Ovary (tissue), 9 donors: ENCODE data around the gene ANXA6. TPM values are rescaled to one million over a fixed set of nuclear protein-coding genes. Genes with fewer than 3 reads are reported as not detected.
A peak's percentile ranks its signal among the peaks of the same experiment; 100 is the strongest.
"Not testable (repeated sequence)": the region's sequence is repeated elsewhere in the genome, so short reads cannot be mapped to it uniquely, and the experiment has no call there.

Source experiments
- DNase-seq, 5 donors: peaks; one replicate each; pipeline ENCODE4 v3.0.0-alpha.2; 2019 to 2020
- H3K27ac ChIP-seq, 2 donors: fragments of 200-600 bp; one replicate each; pipeline versions ENCODE4 v1.5.1 to v1.8.0; 2019 to 2022
- H3K27me3 ChIP-seq: fragments of 200-600 bp; one replicate; pipeline ENCODE4 v1.8.0; 2022
- H3K36me3 ChIP-seq: fragments of 200-600 bp; sonication (generic); one replicate; pipeline ENCODE4 v1.5.1; 2019
- H3K4me1 ChIP-seq: one replicate; pipeline ENCODE4 v1.8.1; 2013; ENCODE audit warnings: mild to moderate bottlenecking, moderate library complexity; ENCODE audit not compliant: insufficient read depth
- H3K4me3 ChIP-seq: fragments of 200-600 bp; sonication (generic); one replicate; pipeline ENCODE4 v1.5.1; 2017
- H3K9me3 ChIP-seq, 2 donors: fragments of 200-600 bp in 1 of 2; sonication (generic) in 1 of 2; one replicate each; pipeline versions ENCODE4 v1.5.1 to v1.8.1; 2013 to 2019; ENCODE audit warnings: mild to moderate bottlenecking in 1 of 2, moderate library complexity in 1 of 2
- EP300 ChIP-seq: sonication (generic); formaldehyde crosslinking; IDR thresholded peaks from one replicate; pipeline ENCODE4 v1.6.1; 2017; ENCODE audit warnings: antibody characterized with exemption
- POLR2A ChIP-seq: fragments of 450-650 bp; IDR thresholded peaks from one replicate; pipeline ENCODE4 v1.6.1; 2017; ENCODE audit warnings: antibody characterized with exemption, mild to moderate bottlenecking, moderate library complexity
- whole genome bisulfite sequencing, 3 donors: extraction: QIAGEN DNeasy Blood & Tissue Kit in 1 of 3; methylation state at CpG; one replicate each; pipeline versions ENCODE4 v1.1.5 to v1.1.7; 2013 to 2017; 5-methylcytosine and 5-hydroxymethylcytosine counted together
- intact Hi-C, 4 donors: fragments of 100-400 bp; cut with DNase I; formaldehyde crosslinking; loops; one replicate each; pipeline versions ENCODE4 v1.11.0 to v1.15.1; 2022 to 2023
- polyA plus RNA-seq, 2 donors: library from polyadenylated mRNA; stranded (reverse); fragments of 200-250 nt in 1 of 2; fragments of 350-450 nt in 1 of 2; fragmentation: Illumina TruSeq in 1 of 2; extraction: RNeasy Lipid Tissue Mini Kit (QIAGEN cat#74804) in 1 of 2; gene quantifications; one replicate each; pipeline ENCODE4 v1.2.3, GENCODE V29; 2013 to 2014
- total RNA-seq, 7 donors: library from RNA; depleted of rRNA in 2 of 7; stranded (reverse); fragments of >200 nt in 2 of 7; fragmentation: NEBNext Ultra II Directional in 3 of 7; extraction: Animal tissue kit (Norgen Biotek cat#: 25700) in 3 of 7; gene quantifications; one replicate each; pipeline versions ENCODE4 v1.1.0 to v1.2.4, GENCODE V29; 2016 to 2023
- TF ChIP-seq, protein P1 (sequence below), 3 donors: fragments of 450-650 bp in 2 of 3; fragments of 200-600 bp in 1 of 3; IDR thresholded peaks; one replicate each; pipeline versions ENCODE4 v1.5.1 to v1.8.0; 2016 to 2022; ENCODE audit warnings: antibody characterized with exemption in 3 of 3, mild to moderate bottlenecking in 1 of 3
- donor health status: DM: no; HTN: no; CAD: no; lungs with moderate emphysema.
- donor health status: DM: no; HTN: no; CAD: no.
- donor health status: Bipolar disorder and iron deficiency.
- donor health status: DM: yes; HTN: yes; CAD: no.
- donor health status: DM: no; HTN: no; CAD: no.
- donor health status: DM: yes; HTN: yes; CAD: no.

Gene ANXA6
- total and polyA plus RNA-seq, 9 donors = 117 to 541 (median 225) TPM

DNA sequence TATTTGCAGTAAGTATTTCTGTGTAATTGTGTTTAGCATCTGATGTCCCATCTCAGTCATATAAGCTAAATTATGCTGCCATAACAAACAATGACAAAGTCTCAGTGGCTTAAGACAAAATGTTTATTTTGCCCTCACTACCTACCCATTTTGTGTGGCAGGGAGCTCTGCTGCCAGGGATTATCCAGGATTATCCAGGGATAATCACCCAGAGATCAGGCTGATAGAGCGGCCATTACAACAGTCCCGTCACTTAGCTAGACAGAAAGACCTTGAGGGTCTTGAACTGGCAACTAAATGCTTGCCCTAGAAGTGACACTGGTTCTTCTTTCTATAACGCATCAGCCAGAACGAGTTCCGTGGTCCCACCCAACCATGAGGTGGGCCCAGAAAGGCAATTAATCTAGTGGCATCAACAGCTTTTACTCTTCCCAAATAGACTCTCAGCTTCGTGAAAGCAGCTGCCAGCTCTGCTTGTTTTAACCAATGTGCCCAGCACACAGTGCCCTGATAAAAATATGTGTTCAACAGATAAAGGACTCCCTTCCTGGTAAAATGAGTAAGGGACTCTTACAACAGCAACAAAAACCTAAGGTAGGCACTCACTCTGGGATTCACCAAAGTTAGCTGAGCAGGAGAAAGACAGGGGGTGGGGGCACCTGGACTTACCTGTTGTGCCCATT, 43.5 kb upstream of the ANXA6 start:
- no peak overlapping the region for H3K4me3 ChIP-seq
- 86 to 87% (median 87%) methylated on average over 6 of the region's 6 CpGs for WGBS, 3 donors
- no peaks in the 10 kb centered on the region for H3K4me1 ChIP-seq
- no peaks in the 10 kb centered on the region for H3K27me3 ChIP-seq
- no peaks in the 10 kb centered on the region for H3K9me3 ChIP-seq
- no peak for DNase-seq
- intact Hi-C loops = no loop called here
- H3K27ac ChIP-seq = no peak overlapping the region
- TF ChIP-seq, protein P1, sequence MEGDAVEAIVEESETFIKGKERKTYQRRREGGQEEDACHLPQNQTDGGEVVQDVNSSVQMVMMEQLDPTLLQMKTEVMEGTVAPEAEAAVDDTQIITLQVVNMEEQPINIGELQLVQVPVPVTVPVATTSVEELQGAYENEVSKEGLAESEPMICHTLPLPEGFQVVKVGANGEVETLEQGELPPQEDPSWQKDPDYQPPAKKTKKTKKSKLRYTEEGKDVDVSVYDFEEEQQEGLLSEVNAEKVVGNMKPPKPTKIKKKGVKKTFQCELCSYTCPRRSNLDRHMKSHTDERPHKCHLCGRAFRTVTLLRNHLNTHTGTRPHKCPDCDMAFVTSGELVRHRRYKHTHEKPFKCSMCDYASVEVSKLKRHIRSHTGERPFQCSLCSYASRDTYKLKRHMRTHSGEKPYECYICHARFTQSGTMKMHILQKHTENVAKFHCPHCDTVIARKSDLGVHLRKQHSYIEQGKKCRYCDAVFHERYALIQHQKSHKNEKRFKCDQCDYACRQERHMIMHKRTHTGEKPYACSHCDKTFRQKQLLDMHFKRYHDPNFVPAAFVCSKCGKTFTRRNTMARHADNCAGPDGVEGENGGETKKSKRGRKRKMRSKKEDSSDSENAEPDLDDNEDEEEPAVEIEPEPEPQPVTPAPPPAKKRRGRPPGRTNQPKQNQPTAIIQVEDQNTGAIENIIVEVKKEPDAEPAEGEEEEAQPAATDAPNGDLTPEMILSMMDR (IDR thresholded peaks at IDR 0.05) = no peak
- TF ChIP-seq EP300 (no peak), POLR2A (no peak)
- no peaks in the 10 kb centered on the region for H3K36me3 ChIP-seq

DNA sequence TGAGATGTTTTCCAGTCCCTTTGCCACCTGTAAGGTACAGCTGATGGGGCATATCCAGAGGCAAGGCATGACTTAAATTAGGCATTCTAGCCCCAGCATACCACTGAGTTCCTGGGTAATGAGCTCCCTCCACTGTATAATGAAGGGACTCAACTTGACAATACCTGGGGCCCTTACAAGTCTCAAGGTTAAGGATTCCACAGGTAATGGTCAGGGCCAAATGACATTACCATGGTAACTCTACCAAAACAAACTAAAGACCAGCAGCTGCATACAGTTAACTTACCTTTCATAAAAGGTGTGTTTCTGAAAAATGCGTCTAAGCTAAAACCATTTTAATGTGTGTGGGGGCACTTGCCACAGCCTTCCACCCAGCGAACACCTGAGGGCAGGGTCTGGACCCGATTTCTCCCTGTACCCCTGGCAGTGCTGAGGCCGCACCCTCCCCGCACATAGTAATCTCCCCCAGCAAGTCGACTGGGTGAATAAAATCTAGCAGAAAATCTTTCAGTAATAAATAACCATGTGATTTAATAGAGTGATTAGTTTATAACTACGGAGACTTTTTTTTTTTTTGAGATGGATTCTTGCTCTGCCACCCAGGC, 42.1 kb upstream of the ANXA6 start:
- DNase-seq = no peak
- 76 to 87% (median 84%) methylated on average over 7 of the region's 7 CpGs for WGBS, 3 donors

DNA sequence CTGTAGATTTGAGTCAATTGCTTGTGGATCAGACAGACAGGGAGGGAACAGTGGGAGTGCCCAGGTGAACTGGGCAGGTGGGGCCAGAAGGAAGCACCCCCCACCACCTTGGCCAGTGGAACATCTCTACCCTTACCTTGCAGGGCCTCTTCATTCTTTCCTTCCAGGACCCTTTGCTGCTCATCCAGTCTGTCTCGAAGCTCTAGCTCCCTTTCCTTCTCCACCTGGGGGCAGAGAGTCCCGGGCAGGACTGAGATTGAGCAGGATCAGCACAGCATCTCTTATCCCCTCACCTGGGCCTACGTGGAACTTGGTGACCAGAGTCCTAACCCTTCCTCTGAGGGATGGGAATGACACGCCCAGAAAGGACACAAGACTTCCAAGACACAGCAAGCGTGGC, 41.3 kb upstream of the ANXA6 start:
- Histone ChIP-seq H3K4me3 (no peak overlapping the region), H3K36me3 (no peaks in the 10 kb centered on the region), H3K27ac (no peak overlapping the region), H3K4me1 (no peaks in the 10 kb centered on the region), H3K27me3 (no peaks in the 10 kb centered on the region), H3K9me3 (no peaks in the 10 kb centered on the region)
- peak in 1 of 5 donors; percentile 11 for DNase-seq
- TF ChIP-seq, protein P1 (IDR thresholded peaks at IDR 0.05) = no peak
- TF ChIP-seq EP300 = no peak
- TF ChIP-seq POLR2A = no peak
- intact Hi-C loops = no loop called here
- WGBS, 3 donors = 85 to 91% (median 87%) methylated on average over 5 of the region's 5 CpGs

More for the DNA sequence above, 42.1 kb upstream of the ANXA6 start:
- Histone ChIP-seq H3K36me3 (no peaks in the 10 kb centered on the region), H3K4me3 (no peak overlapping the region), H3K27me3 (no peaks in the 10 kb centered on the region), H3K9me3 (no peaks in the 10 kb centered on the region), H3K4me1 (no peaks in the 10 kb centered on the region), H3K27ac (no peak overlapping the region)
- intact Hi-C loops = no loop called here
- no peak for TF ChIP-seq EP300
- no peak for TF ChIP-seq POLR2A
- TF ChIP-seq, protein P1 (IDR thresholded peaks at IDR 0.05) = no peak

DNA sequence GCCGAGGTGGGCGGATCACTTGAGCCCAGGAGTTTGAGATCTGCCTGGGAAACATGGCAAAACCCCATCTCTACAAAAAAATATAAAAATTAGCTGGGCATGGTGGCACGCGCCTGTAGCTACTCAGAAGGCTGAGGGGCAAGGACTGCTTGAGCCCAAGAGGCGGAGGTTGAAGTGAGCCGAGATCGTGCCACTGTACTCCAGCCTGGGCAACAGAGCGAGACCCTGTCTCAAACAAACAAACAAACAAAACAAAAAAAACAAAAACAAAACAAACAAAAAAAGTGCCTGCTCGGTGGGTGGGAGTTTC, 39.7 kb upstream of the ANXA6 start:
- 93 to 95% (median 95%) methylated on average over 9 of the region's 9 CpGs for WGBS, 3 donors
- H3K4me1 ChIP-seq, H3K27me3 ChIP-seq, H3K27ac ChIP-seq, H3K36me3 ChIP-seq, DNase-seq, intact Hi-C loops, H3K4me3 ChIP-seq, H3K9me3 ChIP-seq: not testable (repeated sequence)

DNA sequence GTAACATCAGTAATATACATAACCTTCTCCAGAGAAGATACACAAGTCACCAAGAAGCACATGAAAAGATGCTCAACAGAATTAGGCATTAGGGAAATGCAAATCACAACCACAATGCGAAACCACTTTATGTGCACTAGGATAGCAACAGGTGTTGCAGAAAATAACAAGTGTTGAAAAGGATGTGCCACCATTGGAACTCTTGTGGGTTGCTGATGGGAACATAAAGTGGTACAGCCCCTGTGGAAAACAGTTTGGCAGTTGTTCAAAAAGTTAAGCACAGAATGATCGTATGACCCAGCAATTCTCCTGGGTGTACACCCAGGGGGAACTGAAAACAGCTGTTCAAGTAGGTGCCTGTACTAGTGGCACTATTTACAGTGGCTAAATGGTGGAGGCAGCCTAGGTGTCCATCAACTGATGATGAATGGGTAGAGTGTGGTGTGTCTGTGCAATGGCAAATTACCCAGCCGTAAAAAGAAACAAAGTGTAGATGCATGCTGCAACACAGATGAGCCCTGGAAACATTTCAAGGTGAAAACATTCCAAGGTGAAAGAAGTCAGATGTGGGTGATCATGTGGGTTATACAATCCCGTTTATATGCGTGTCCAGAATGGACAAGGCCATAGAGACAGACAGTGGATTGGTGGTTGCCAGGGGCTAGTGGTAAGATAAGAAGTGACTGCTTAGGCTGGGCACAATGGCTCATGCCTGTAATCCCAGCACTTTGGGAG, 39.1 kb upstream of the ANXA6 start:
- TF ChIP-seq, protein P1 (IDR thresholded peaks at IDR 0.05) = no peak
- TF ChIP-seq EP300 (no peak), POLR2A (no peak)
- H3K36me3 ChIP-seq = no peaks in the 10 kb centered on the region
- H3K4me1 ChIP-seq = no peaks in the 10 kb centered on the region
- no peaks in the 10 kb centered on the region for H3K9me3 ChIP-seq
- no peak overlapping the region for H3K27ac ChIP-seq
- intact Hi-C loops = no loop called here
- no peak for DNase-seq
- no peaks in the 10 kb centered on the region for H3K27me3 ChIP-seq
- 69 to 74% (median 73%) methylated on average over 5 of the region's 5 CpGs for WGBS, 3 donors
- H3K4me3 ChIP-seq = no peak overlapping the region
